Effector memory CD8-positive, alpha-beta T cell (primary cell): ENCODE data around the gene PARP9.
"Not testable (repeated sequence)": the region's sequence is repeated elsewhere in the genome, so short reads cannot be mapped to it uniquely, and the experiment has no call there.

Source experiments
- ATAC-seq: fragments of 150-1000 bp; cut with Tn5 transposase; replicated peaks from 2 replicates; pipeline ENCODE4 v1.10.0; 2021; ENCODE audit warnings: mild to moderate bottlenecking, moderate library complexity
- DNase-seq, 3 experiments: peaks; one replicate each; pipeline ENCODE4 v3.0.0; 2021
- H3K27ac Mint-ChIP-seq, 2 donors: one replicate each; pipeline ENCODE4 v1.8.0; 2022; ENCODE audit warnings: mild to moderate bottlenecking in 2 of 2, mixed read lengths in 2 of 2, moderate library complexity in 2 of 2
- H3K27me3 Mint-ChIP-seq, 2 donors: one replicate each; pipeline ENCODE4 v1.8.0; 2022; ENCODE audit warnings: mixed read lengths in 2 of 2
- H3K36me3 Mint-ChIP-seq: one replicate; pipeline ENCODE4 v1.8.0; 2022; ENCODE audit warnings: mild to moderate bottlenecking, moderate library complexity, mixed read lengths; ENCODE audit not compliant: insufficient read depth
- H3K4me1 Mint-ChIP-seq, 2 donors: one replicate each; pipeline ENCODE4 v1.8.0; 2022; ENCODE audit warnings: low read depth in 2 of 2, mixed read lengths in 2 of 2
- H3K4me3 Mint-ChIP-seq, 2 donors: one replicate each; pipeline ENCODE4 v1.8.0; 2022; ENCODE audit warnings: mild to moderate bottlenecking in 2 of 2, mixed read lengths in 2 of 2, moderate library complexity in 2 of 2
- H3K9me3 Mint-ChIP-seq, 2 donors: one replicate each; pipeline ENCODE4 v1.8.0; 2022; ENCODE audit warnings: mixed read lengths in 2 of 2

The PARP9 gene

GRCh38 chr3:122586773-122587485, 22.8 kb upstream of the PARP9 start:
- Mint-ChIP-seq H3K27me3 (no peaks in the 10 kb centered on the region), H3K4me3 (no peak overlapping the region), H3K9me3 (peaks cover 0 to 2% of the 10 kb centered on the region in 2 donors), H3K36me3 (peaks cover 5% of the 10 kb centered on the region), H3K4me1 (peaks cover 15 to 38% of the 10 kb centered on the region in 2 donors), H3K27ac (peak overlapping the region in 1 of 2 donors; percentile 25)
- no peak for DNase-seq
- ATAC-seq, result no peak

DNA sequence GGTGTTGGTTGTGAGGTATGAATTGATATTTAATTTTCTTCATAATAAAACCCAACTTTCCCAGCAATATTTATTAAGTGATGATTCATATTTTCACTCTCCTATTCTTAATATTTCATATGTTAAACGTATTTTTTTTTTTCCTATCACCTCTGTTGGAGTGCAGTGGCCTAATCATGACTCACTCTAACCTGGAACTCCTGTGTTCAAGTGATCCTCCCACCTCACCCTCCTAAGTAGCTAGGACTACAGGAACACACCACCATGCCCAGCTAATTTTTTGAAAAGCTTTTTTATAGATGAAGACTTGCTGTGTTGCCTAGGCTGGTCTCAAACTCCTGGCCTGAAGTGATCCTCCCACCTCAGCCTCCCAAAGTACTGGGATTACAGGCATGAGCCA, 22.0 kb upstream of the PARP9 start:
- peaks cover 5% of the 10 kb centered on the region for H3K36me3 Mint-ChIP-seq
- no peak for ATAC-seq
- H3K4me3 Mint-ChIP-seq, result no peak overlapping the region
- DNase-seq, result no peak
- no peak overlapping the region for H3K27ac Mint-ChIP-seq
- peaks cover 17 to 42% of the 10 kb centered on the region in 2 donors for H3K4me1 Mint-ChIP-seq
- H3K9me3 Mint-ChIP-seq, result peaks cover 5 to 7% of the 10 kb centered on the region in 2 donors
- H3K27me3 Mint-ChIP-seq, result no peaks in the 10 kb centered on the region

- H3K4me3 Mint-ChIP-seq, result no peak overlapping the region
These were observed 18.3 kb upstream of the PARP9 start for GRCh38 chr3:122582390-122582789.

DNA sequence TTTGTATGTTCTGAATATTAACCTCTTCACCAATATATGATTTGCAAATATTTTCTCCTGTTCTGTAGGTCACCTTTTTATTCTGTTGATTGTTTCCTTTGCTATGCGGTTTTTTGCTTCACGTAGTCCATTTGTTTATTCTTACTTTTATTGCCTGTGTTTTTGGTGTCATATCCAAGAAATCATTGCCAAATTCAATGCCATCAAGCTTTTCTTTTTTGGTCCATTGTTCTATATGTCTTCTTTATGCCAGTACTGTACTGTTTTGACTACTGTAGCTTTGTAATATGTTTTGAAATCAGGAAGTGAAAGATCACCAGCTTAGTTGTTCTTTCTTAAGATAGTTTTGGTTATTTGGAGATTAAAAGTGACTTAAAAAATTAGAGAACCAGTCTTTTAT, 17.5 kb upstream of the PARP9 start:
- H3K4me1 Mint-ChIP-seq, result peaks cover 18 to 42% of the 10 kb centered on the region in 2 donors
- no peak for DNase-seq
- peaks cover 7% of the 10 kb centered on the region in 2 donors for H3K9me3 Mint-ChIP-seq
- no peak overlapping the region for H3K27ac Mint-ChIP-seq
- ATAC-seq, result no peak
- H3K36me3 Mint-ChIP-seq, result peaks cover 9% of the 10 kb centered on the region
- H3K4me3 Mint-ChIP-seq, result no peak overlapping the region
- no peaks in the 10 kb centered on the region for H3K27me3 Mint-ChIP-seq

More at GRCh38 chr3:122582390-122582789, 18.3 kb upstream of the PARP9 start:
- DNase-seq (no peak), ATAC-seq (no peak)
- H3K9me3 Mint-ChIP-seq, result peaks cover 7% of the 10 kb centered on the region in 2 donors
- peak overlapping the region in 1 of 2 donors; percentile 47 for H3K27ac Mint-ChIP-seq
- no peaks in the 10 kb centered on the region for H3K27me3 Mint-ChIP-seq
- peaks cover 7% of the 10 kb centered on the region for H3K36me3 Mint-ChIP-seq
- peaks cover 16 to 41% of the 10 kb centered on the region in 2 donors for H3K4me1 Mint-ChIP-seq

DNA sequence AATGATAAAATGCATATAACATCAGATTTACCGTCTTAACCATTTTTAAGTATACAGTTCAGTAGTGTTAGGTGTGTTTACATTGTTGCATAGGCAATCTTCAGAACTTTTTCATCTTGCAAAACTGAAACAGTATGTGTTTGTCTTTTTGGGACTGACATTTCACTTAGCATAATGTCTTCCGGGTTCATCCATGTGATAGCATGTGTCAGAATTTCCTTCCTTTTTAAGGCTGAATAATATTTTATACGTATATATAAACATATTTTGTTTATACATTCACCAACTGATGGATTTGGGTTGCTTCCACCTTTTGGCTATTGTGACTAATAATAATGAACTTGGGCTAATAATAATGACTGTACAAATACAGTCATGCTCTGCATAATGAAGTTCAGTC, 16.4 kb upstream of the PARP9 start:
- Mint-ChIP-seq H3K4me3 (peak overlapping the region in 1 of 2 donors; percentile 18), H3K36me3 (peaks cover 9% of the 10 kb centered on the region), H3K27me3 (no peaks in the 10 kb centered on the region), H3K4me1 (peaks cover 21 to 41% of the 10 kb centered on the region in 2 donors), H3K27ac (no peak overlapping the region), H3K9me3 (peaks cover 7% of the 10 kb centered on the region in 2 donors)
- no peak for ATAC-seq
- no peak for DNase-seq

- Mint-ChIP-seq H3K27me3 (no peaks in the 10 kb centered on the region), H3K4me3 (peak overlapping the region; percentile 94 to 97), H3K36me3 (peaks cover 10% of the 10 kb centered on the region), H3K9me3 (peaks cover 7% of the 10 kb centered on the region in 2 donors), H3K4me1 (peaks cover 23 to 41% of the 10 kb centered on the region in 2 donors), H3K27ac (peak overlapping the region; percentile 96 to 97)
- no peak for DNase-seq
- ATAC-seq, result peak; percentile 20
These were observed 14.1 kb upstream of the PARP9 start for GRCh38 chr3:122578069-122578740.

DNA sequence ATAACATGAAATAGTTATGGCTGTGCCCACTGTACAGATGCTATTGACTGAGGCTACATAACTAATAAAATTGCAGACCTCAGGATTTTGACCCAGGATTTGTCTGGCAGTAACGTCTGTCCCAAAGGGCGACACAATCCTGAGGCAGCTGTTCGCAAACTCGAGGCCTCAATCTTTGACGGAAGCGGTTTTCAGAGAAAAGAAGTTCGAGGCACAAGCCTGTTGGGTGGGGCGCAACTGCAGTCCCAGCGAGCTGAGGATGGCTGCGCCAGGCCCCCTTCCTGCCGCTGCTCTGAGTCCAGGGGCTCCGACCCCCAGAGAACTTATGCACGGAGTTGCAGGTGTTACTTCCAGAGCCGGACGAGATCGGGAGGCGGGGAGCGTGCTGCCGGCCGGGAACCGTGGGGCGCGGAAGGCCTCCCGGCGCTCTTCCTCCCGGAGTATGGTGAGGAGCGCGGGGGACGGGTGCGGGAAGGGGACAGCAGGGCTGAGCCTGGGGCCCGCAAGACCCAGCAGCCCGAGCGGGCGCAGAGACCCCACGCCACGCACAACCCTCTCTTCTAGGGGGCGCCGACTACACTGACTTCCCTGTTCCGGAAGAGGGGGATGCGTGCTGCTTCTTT, 13.4 kb upstream of the PARP9 start, which contains the start of gene PARP15:
TSS of gene PARP15 (plus strand) at position 242 of the 623 bp plus-strand sequence. CDS start at position 260, 18 bp downstream.
- Mint-ChIP-seq H3K27me3 (no peaks in the 10 kb centered on the region), H3K4me3 (peak within 1 kb of the TSS; percentile 94 to 97), H3K4me1 (peaks cover 29 to 47% of the 10 kb centered on the region in 2 donors), H3K27ac (peak within 1 kb of the TSS; percentile 96 to 97), H3K9me3 (peaks cover 7% of the 10 kb centered on the region in 2 donors), H3K36me3 (peaks cover 14% of the 10 kb centered on the region)
- ATAC-seq (peak; percentile 63), DNase-seq (peak; percentile 23 to 36 (median 29))

DNA sequence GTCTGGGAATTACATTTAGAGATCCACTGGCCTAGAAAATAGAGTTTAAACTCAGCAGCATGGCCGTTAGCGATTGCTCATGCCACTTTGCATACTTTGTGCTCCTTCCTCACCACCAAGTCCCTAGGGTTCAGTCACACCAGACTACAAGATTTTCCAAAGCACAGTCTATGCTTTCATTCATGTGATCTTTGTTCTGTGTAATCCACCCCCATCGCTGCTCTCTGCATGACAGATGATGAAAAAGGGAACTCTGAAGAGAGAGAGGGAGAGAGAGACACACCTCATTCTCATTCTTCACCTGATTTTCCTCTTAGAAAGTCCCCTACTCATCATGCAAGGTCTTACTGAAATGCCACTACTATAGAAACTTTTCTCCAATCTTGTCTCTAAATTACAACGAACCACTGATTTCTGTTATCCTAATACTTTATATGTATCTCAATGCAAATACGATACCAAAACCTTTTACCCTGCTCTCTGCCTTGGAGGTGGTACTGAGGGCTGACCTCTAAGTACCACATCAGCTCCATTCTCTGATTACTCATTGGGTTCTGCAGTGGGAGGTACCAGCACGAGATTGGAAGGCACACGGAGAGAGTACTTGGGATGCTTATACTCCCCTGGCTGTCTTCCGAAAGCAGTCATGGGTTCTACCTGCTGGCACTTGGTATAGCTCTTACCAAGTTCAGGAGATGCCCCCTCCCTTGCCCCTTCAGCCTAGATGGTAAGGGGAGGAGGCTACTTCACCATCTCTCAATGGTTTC, 12.3 kb upstream of the PARP9 start:
- H3K9me3 Mint-ChIP-seq, result peaks cover 2 to 4% of the 10 kb centered on the region in 2 donors
- H3K27ac Mint-ChIP-seq, result peak overlapping the region; percentile 96 to 97
- ATAC-seq (peak; percentile 26), DNase-seq (no peak)
- H3K36me3 Mint-ChIP-seq, result peaks cover 26% of the 10 kb centered on the region
- H3K27me3 Mint-ChIP-seq, result no peaks in the 10 kb centered on the region
- H3K4me3 Mint-ChIP-seq, result peak overlapping the region in 1 of 2 donors; percentile 14
- peaks cover 29 to 45% of the 10 kb centered on the region in 2 donors for H3K4me1 Mint-ChIP-seq

DNA sequence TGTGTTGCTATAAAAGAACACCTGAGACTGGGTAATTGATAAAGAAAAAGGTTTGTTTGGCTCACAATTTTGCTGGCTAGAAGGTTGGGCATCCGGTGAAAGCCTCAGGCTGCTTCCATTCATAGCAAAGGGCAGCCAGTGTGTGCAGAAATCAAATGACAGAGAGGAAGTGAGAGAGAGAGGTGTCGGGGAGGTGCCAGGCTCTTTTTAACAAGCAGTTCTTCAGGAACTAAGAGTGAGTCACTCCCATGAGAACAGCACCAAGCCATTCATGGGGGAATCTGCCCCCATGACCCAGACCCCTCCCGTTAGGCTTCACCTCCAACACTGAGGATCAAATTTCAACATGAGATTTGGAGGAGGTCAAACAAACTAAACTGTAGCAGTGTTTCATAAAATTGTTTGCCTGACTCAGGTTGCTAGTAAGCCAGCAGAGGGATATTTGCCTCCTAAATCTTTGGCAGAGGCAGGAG, 8.9 kb upstream of the PARP9 start:
- Mint-ChIP-seq H3K36me3 (peaks cover 47% of the 10 kb centered on the region), H3K4me1 (peaks cover 34 to 51% of the 10 kb centered on the region in 2 donors), H3K4me3 (peak overlapping the region in 1 of 2 donors; percentile 23), H3K27ac (peak overlapping the region; percentile 89 to 91), H3K27me3 (no peaks in the 10 kb centered on the region), H3K9me3 (no peaks in the 10 kb centered on the region)
- ATAC-seq (peak; percentile 79), DNase-seq (peak in 2 of 3 experiments; percentile 16 to 20)

GRCh38 chr3:122568755-122569154, 4.7 kb upstream of the PARP9 start:
- Mint-ChIP-seq H3K36me3 (peaks cover 73% of the 10 kb centered on the region), H3K4me3 (no peak overlapping the region), H3K9me3 (no peaks in the 10 kb centered on the region), H3K27ac (peak overlapping the region; percentile 12 to 87), H3K27me3 (no peaks in the 10 kb centered on the region), H3K4me1 (peaks cover 43 to 64% of the 10 kb centered on the region in 2 donors)
- DNase-seq (no peak), ATAC-seq (no peak)

GRCh38 chr3:122568131-122568530, 4.0 kb upstream of the PARP9 start:
- not testable (repeated sequence) for DNase-seq, ATAC-seq, H3K4me3 Mint-ChIP-seq, H3K9me3 Mint-ChIP-seq, H3K27me3 Mint-ChIP-seq
- Mint-ChIP-seq H3K36me3 (peaks cover 74% of the 10 kb centered on the region), H3K4me1 (peaks cover 46 to 63% of the 10 kb centered on the region in 2 donors), H3K27ac (peak overlapping the region; percentile 12 to 87)

- ATAC-seq (peak; percentile 9), DNase-seq (no peak)
- H3K9me3 Mint-ChIP-seq, result no peaks in the 10 kb centered on the region
- peaks cover 52 to 70% of the 10 kb centered on the region in 2 donors for H3K4me1 Mint-ChIP-seq
- peaks cover 48% of the 10 kb centered on the region for H3K36me3 Mint-ChIP-seq
- H3K27ac Mint-ChIP-seq, result peak overlapping the region; percentile 97 to 98
- no peaks in the 10 kb centered on the region for H3K27me3 Mint-ChIP-seq
- peak overlapping the region; percentile 92 to 93 for H3K4me3 Mint-ChIP-seq
These were observed 429 bp downstream of the PARP9 start for GRCh38 chr3:122563717-122564025.
